RWPE1 (cell line): Measurements from ENCODE around the gene S100PBP.

Experiments
- CTCF ChIA-PET: fragments of 350-600 bp; sonication (Branson Sonifier 250); formaldehyde crosslinking; extraction: SDS; loops from one replicate; lab custom pipeline; 2021; lab: Yijun Ruan, JAX
- POLR2A ChIA-PET: fragments of 400-600 bp; formaldehyde crosslinking; extraction: SDS; loops from one replicate; lab custom pipeline; 2020; ENCODE audit warnings: antibody characterized with exemption; ENCODE audit not compliant: low non-redundant PET; lab: Yijun Ruan, JAX
- DNase-seq: peaks from one replicate; pipeline ENCODE4 v3.0.0; 2012; ENCODE audit warnings: low spot score
- H3K27ac ChIP-seq: fragments of 450-650 bp; 2 replicates; pipeline ENCODE4 v1.5.1; 2017
- CTCF ChIP-seq: fragments of 450-650 bp; conservative IDR thresholded peaks from 2 replicates; pipeline ENCODE4 v1.5.1; 2017; ENCODE audit warnings: low read depth, mild to moderate bottlenecking

S100PBP gene

DNA sequence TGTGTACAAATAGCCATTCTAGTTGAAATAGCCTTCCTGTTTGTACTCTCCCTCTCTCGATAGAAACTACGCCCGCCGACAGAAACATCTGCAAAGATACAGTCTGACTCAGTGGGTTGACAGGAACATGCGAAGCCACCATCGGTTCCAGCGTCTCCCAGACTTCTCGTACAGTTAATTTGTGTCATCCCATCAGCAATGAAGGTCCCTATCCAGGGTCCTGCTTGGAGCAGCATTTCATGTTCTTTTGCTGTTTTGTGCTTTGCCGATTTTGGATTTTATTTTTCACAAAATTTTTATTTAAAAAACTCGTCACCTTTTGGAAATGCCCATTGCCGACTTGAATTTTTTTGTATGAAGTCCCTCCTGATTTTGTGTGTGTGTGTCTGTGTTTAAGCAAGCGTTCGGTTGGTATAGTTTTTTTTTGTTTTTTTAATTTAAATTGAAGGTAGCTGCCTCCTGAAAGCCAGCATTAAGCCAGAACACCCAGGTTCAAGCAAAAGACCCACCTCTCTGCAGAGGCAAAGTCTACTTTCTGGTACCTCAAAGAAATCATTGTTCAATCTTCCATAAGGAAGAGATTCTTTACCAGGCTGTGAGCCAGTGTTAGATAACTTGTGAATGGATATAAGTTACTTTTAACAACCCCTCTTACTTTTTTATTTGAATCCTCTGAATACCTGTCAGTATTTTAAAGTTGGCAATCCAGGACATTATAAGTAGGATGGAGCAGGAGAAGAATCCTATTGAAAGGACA is 38.6 kb downstream of the S100PBP start:
- ChIA-PET CTCF (interaction anchor here (0.6 kb wide), 1 partner anchor 443 kb away, joined by 3 read pairs; no protein-coding TSS in a partner anchor), POLR2A (no interaction called here)
- DNase-seq = no peak
- H3K27ac ChIP-seq = no peak overlapping the region
- no peak for TF ChIP-seq CTCF

DNA sequence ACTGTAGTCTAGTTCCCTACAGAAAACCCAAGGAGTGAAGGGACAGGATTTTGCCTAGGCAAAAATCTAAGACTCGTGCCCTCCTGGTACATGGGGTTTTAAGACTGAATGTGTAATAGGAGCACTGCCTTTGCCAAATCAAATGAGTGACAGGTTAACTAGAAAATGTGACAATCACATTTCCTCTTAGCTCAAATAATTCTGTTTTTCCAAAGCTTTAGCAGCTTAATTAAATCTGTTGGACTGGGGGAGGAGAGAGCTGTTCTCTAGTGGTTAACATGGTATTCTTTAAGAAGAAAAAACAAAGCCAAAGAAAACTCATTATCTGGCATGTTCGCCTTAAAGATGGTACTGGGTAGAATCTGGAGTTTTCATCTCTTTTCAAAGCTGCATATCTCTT is 40.7 kb downstream of the S100PBP start:
- TF ChIP-seq CTCF = no peak
- no peak overlapping the region for H3K27ac ChIP-seq
- DNase-seq = no peak
- CTCF ChIA-PET = no interaction called here
- POLR2A ChIA-PET = no interaction called here

- POLR2A ChIA-PET = no interaction called here
Measured at GRCh38 chr1:32858791-32859190, 41.3 kb downstream of the S100PBP start.

GRCh38 chr1:32859915-32860314 is 42.5 kb downstream of the S100PBP start:
- TF ChIP-seq CTCF = no peak
- no peak for DNase-seq
- ChIA-PET POLR2A (no interaction called here), CTCF (interaction anchor here (1.0 to 1.1 kb wide), 2 partner anchors 12 to 16 kb away, joined by 4 to 5 read pairs; no protein-coding TSS in a partner anchor)
- no peak overlapping the region for H3K27ac ChIP-seq

More at GRCh38 chr1:32858791-32859190, 41.3 kb downstream of the S100PBP start:
- CTCF ChIA-PET = no interaction called here
- no peak for DNase-seq
- no peak overlapping the region for H3K27ac ChIP-seq
- no peak for TF ChIP-seq CTCF

GRCh38 chr1:32860566-32860965 is 43.1 kb downstream of the S100PBP start:
- no peak for TF ChIP-seq CTCF
- no peak overlapping the region for H3K27ac ChIP-seq
- no peak for DNase-seq
- POLR2A ChIA-PET = no interaction called here
- CTCF ChIA-PET = interaction anchor here (1.0 to 1.1 kb wide), 2 partner anchors 11 to 16 kb away, joined by 4 to 5 read pairs; no protein-coding TSS in a partner anchor

GRCh38 chr1:32861904-32862695 is 44.6 kb downstream of the S100PBP start:
- CTCF ChIA-PET = interaction anchor here (0.6 to 1.1 kb wide), 2 partner anchors 10 to 174 kb away, joined by 3 read pairs; no protein-coding TSS in a partner anchor
- no peak overlapping the region for H3K27ac ChIP-seq
- POLR2A ChIA-PET = no interaction called here
- no peak for DNase-seq
- TF ChIP-seq CTCF = no peak
